Measurements from ENCODE around the gene TMEM30A. TPM values are rescaled to one million over a fixed set of nuclear protein-coding genes. Genes with fewer than 3 reads are reported as not detected.

Gene TMEM30A
- total and polyA plus RNA-seq, 12 donors = 33.7 to 134 (median 71.0) TPM

GRCh38 chr6:75234126-75234865, 50.3 kb downstream of the TMEM30A start:
- TF ChIP-seq, protein P1, sequence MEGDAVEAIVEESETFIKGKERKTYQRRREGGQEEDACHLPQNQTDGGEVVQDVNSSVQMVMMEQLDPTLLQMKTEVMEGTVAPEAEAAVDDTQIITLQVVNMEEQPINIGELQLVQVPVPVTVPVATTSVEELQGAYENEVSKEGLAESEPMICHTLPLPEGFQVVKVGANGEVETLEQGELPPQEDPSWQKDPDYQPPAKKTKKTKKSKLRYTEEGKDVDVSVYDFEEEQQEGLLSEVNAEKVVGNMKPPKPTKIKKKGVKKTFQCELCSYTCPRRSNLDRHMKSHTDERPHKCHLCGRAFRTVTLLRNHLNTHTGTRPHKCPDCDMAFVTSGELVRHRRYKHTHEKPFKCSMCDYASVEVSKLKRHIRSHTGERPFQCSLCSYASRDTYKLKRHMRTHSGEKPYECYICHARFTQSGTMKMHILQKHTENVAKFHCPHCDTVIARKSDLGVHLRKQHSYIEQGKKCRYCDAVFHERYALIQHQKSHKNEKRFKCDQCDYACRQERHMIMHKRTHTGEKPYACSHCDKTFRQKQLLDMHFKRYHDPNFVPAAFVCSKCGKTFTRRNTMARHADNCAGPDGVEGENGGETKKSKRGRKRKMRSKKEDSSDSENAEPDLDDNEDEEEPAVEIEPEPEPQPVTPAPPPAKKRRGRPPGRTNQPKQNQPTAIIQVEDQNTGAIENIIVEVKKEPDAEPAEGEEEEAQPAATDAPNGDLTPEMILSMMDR (IDR thresholded peaks at IDR 0.05) = no peak
- no peak for TF ChIP-seq POLR2A (IDR thresholded peaks at IDR 0.05)
- no peak for DNase-seq
- Histone ChIP-seq H3K27me3 (no peaks in the 10 kb centered on the region), H3K9me3 (replicated peaks in 1 of 3) (no peaks in the 10 kb centered on the region), H3K27ac (no peak overlapping the region), H3K4me1 (replicated peaks in 1 of 2) (no peaks in the 10 kb centered on the region), H3K4me3 (no peak overlapping the region), H3K36me3 (replicated peaks in 1 of 2) (peaks cover 0 to 25% of the 10 kb centered on the region in 2 donors)
- 67 to 72% (median 67%) methylated on average over 3 of the region's 3 CpGs for WGBS, 4 donors
- intact Hi-C loops (cut with DNase I) = no loop called here

DNA sequence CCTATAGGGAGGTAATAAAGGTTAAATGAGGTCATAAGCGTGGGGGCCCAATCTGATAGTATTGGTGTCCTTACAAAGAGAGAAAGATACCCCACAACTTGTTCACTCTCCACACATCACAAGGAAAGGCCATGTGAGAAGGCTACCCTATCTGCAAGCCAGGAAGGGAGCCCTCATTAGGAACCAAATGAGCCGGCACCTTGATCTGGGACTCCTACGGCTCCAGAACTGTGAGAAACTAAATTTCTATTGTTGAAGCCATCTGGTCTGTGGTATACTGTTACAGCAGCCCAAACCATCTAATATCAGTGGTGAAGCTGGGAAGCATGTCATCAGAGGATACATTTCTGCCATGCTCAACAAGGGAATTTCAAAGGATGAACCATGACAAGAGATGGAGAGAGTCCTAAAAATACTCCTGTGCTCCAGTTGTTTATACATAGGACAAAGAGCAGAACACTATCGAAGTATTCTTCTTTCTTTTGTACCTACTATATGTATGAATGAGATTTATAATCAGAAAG, 51.4 kb downstream of the TMEM30A start:
- Histone ChIP-seq H3K9me3 (replicated peaks in 1 of 3) (no peaks in the 10 kb centered on the region), H3K27ac (no peak overlapping the region), H3K4me3 (no peak overlapping the region), H3K4me1 (replicated peaks in 1 of 2) (no peaks in the 10 kb centered on the region), H3K36me3 (replicated peaks in 1 of 2) (peaks cover 0 to 17% of the 10 kb centered on the region in 2 donors), H3K27me3 (no peaks in the 10 kb centered on the region)
- no peak for TF ChIP-seq POLR2A (IDR thresholded peaks at IDR 0.05)
- TF ChIP-seq, protein P1 (IDR thresholded peaks at IDR 0.05) = no peak
- intact Hi-C loops (cut with DNase I) = no loop called here
- WGBS, 4 donors = 86 to 92% (median 89%) methylated on average over 4 of the region's 4 CpGs
- DNase-seq = no peak

GRCh38 chr6:75230484-75231325, 53.9 kb downstream of the TMEM30A start:
- no peak overlapping the region for H3K27ac ChIP-seq
- intact Hi-C loops (cut with DNase I) = no loop called here
- no peaks in the 10 kb centered on the region for H3K9me3 ChIP-seq (replicated peaks in 1 of 3)
- no peaks in the 10 kb centered on the region for H3K36me3 ChIP-seq (replicated peaks in 1 of 2)
- H3K4me3 ChIP-seq = no peak overlapping the region
- DNase-seq = peak in 3 of 7 donors; percentile 34 to 40 (median 39)
- WGBS, 4 donors = 55 to 58% (median 57%) methylated on average over 10 of the region's 10 CpGs
- TF ChIP-seq, protein P1 (IDR thresholded peaks at IDR 0.05) = peak; percentile 54 to 69 (median 63)
- no peak for TF ChIP-seq POLR2A (IDR thresholded peaks at IDR 0.05)
- H3K4me1 ChIP-seq (replicated peaks in 1 of 2) = no peaks in the 10 kb centered on the region
- no peaks in the 10 kb centered on the region for H3K27me3 ChIP-seq

GRCh38 chr6:75224303-75224926, 60.2 kb downstream of the TMEM30A start:
- TF ChIP-seq, protein P1 (IDR thresholded peaks at IDR 0.05) = no peak
- TF ChIP-seq POLR2A (IDR thresholded peaks at IDR 0.05) = no peak
- 58 to 68% (median 64%) methylated on average over 6 of the region's 6 CpGs for WGBS, 4 donors
- no peaks in the 10 kb centered on the region for H3K36me3 ChIP-seq (replicated peaks in 1 of 2)
- no peak for DNase-seq
- no peak overlapping the region for H3K4me3 ChIP-seq
- intact Hi-C loops (cut with DNase I) = no loop called here
- H3K27ac ChIP-seq = no peak overlapping the region
- no peaks in the 10 kb centered on the region for H3K9me3 ChIP-seq (replicated peaks in 1 of 3)
- peaks cover 0 to 5% of the 10 kb centered on the region in 2 donors for H3K4me1 ChIP-seq (replicated peaks in 1 of 2)
- no peaks in the 10 kb centered on the region for H3K27me3 ChIP-seq
